BE2C (cell line): ENCODE data around the gene SLC4A4.

Experiments used
- DNase-seq: peaks from one replicate; pipeline ENCODE4 v3.0.0-alpha.2; 2020
- H3K27me3 ChIP-seq: fragments of 250-450 bp; sonication (Bioruptor Pico); 2 replicates; pipeline ENCODE4 v1.5.1; 2020; ENCODE audit warnings: mild to moderate bottlenecking
- H3K36me3 ChIP-seq: fragments of 250-450 bp; sonication (Bioruptor Pico); 2 replicates; pipeline ENCODE4 v1.5.1; 2020; ENCODE audit warnings: mild to moderate bottlenecking
- H3K4me1 ChIP-seq: fragments of 250-450 bp; sonication (Bioruptor Pico); 2 replicates; pipeline ENCODE4 v1.5.1; 2020
- H3K4me3 ChIP-seq: 2 replicates; pipeline ENCODE4 v1.5.1; 2011; ENCODE audit warnings: low read depth, low read length
- H3K9me3 ChIP-seq: fragments of 250-450 bp; sonication (Bioruptor Pico); 2 replicates; pipeline ENCODE4 v1.5.1; 2020
- TF ChIP-seq, protein P1 (sequence below): IDR thresholded peaks from 2 replicates; pipeline ENCODE4 v1.5.1; 2012; ENCODE audit warnings: mild to moderate bottlenecking, low read depth, low read length

The SLC4A4 gene

DNA sequence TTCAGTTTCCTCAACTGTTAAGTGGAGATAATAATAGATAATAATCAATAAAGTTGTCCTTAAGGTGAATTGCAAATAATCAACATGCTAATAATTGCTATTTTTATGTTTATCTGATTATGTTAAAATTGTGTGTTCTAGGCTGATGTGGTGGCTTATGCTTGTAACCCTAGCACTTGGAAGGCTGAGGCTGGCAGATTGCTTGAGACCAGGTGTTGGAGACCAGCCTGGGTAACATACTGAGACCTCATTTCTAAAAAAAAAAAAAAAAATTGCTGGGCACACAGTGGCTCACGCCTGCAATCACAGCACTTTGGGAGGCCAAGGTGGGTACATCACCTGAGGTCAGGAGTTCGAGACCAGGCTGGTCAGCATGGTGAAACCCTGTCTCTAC, 269.9 kb downstream of the SLC4A4 start:
- Histone ChIP-seq H3K36me3 (no peaks in the 10 kb centered on the region), H3K9me3 (no peaks in the 10 kb centered on the region), H3K27me3 (no peaks in the 10 kb centered on the region), H3K4me1 (no peaks in the 10 kb centered on the region), H3K4me3 (no peak overlapping the region)
- no peak for DNase-seq
- TF ChIP-seq, protein P1, sequence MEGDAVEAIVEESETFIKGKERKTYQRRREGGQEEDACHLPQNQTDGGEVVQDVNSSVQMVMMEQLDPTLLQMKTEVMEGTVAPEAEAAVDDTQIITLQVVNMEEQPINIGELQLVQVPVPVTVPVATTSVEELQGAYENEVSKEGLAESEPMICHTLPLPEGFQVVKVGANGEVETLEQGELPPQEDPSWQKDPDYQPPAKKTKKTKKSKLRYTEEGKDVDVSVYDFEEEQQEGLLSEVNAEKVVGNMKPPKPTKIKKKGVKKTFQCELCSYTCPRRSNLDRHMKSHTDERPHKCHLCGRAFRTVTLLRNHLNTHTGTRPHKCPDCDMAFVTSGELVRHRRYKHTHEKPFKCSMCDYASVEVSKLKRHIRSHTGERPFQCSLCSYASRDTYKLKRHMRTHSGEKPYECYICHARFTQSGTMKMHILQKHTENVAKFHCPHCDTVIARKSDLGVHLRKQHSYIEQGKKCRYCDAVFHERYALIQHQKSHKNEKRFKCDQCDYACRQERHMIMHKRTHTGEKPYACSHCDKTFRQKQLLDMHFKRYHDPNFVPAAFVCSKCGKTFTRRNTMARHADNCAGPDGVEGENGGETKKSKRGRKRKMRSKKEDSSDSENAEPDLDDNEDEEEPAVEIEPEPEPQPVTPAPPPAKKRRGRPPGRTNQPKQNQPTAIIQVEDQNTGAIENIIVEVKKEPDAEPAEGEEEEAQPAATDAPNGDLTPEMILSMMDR: no peak

DNA sequence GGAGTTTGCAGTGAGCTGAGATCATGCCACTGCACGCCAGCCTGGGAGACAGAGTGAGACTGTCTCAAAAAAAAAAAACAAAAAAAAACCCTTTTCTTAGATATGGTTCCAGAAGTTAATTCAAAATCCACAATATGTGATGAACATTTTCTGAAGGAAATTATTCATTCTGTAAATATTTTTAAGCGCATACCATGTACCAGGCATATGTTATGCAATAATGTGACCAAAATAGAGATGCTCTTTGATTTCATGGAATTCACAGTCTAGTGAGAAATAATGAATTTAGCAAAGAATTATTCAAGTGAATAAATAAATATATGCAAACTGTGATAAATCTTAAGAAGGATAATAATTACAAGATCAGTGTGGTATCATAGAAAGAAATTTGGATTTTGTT, 270.3 kb downstream of the SLC4A4 start:
- no peak for DNase-seq
- no peaks in the 10 kb centered on the region for H3K9me3 ChIP-seq
- H3K4me3 ChIP-seq: no peak overlapping the region
- no peaks in the 10 kb centered on the region for H3K4me1 ChIP-seq
- H3K27me3 ChIP-seq: no peaks in the 10 kb centered on the region
- H3K36me3 ChIP-seq: no peaks in the 10 kb centered on the region
- TF ChIP-seq, protein P1: no peak

DNA sequence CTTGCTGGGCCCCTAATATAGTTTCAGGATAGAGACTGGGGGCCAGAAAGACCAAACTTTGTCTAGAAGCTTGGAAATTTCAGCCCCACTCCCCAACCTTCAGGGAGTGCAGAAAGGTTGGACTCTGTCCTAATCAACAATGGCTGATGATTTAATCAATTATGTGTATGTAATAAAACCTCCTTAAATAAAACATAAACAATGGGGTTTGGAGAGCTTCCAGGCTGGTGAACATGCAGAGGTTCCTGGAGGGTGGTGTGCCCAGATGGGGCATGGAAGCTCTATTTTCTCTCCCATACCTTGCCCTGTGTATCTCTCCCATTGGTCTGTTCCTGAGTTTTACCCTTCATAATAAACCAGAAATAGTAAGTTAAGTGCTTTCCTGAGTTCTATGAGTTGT, 270.8 kb downstream of the SLC4A4 start:
- TF ChIP-seq, protein P1: no peak
- Histone ChIP-seq H3K36me3 (no peaks in the 10 kb centered on the region), H3K4me1 (no peaks in the 10 kb centered on the region), H3K4me3 (no peak overlapping the region), H3K9me3 (no peaks in the 10 kb centered on the region), H3K27me3 (no peaks in the 10 kb centered on the region)
- DNase-seq: no peak

DNA sequence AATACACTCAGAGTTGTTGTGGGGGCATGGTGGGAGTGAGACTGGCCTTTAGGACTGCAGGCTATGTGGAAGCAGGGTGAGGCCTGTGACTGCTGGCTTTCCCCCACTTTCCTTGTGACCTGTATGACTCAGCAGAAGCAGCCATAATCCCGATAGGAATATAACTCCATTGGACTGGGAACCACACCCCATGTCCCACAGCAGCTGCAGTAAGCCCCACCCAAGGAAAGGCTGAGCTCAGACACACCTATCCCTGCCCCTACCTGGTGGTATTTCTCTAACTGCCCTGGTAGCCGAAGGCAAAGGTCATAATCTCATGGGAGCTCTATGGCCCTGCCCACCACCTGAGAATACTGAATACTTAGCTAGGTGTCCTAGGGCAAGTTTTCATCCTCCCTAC, 275.8 kb downstream of the SLC4A4 start:
- no peaks in the 10 kb centered on the region for H3K9me3 ChIP-seq
- no peak for DNase-seq
- H3K36me3 ChIP-seq: no peaks in the 10 kb centered on the region
- H3K27me3 ChIP-seq: no peaks in the 10 kb centered on the region
- TF ChIP-seq, protein P1: no peak
- H3K4me1 ChIP-seq: no peaks in the 10 kb centered on the region
- no peak overlapping the region for H3K4me3 ChIP-seq

DNA sequence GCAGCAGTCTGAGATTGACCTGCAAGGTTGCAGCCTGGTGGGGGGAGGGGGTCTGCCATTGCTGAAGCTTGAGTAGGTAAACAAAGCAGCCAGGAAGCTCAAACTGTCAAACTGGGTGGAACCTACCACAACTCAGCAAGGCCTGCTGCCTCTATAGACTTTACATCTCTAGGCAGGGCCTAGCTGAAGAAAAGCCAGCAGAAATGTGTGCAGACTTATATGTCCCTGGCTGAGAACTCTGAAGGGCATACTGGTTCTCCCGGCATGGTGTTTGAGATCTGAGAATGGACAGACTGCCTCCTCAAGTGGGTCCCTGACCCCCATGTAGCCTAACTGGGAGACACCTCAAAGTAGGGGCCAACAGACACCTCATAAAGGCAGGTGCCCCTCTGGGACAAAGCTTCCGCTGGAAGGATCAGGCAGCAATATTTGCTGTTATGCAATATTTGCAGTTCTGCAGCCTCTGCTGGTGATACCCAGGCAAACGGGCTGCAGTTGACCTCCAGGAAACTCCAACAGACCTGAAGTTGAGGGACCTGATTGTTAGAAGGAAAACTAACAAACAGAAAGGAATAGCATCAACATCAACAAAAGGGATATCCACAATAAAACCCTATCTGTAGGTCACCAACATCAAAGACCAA, 277.5 kb downstream of the SLC4A4 start:
- Histone ChIP-seq H3K4me1 (no peaks in the 10 kb centered on the region), H3K4me3 (no peak overlapping the region), H3K27me3 (no peaks in the 10 kb centered on the region), H3K36me3 (no peaks in the 10 kb centered on the region), H3K9me3 (no peaks in the 10 kb centered on the region)
- DNase-seq: no peak
- TF ChIP-seq, protein P1: no peak
